Gastroesophageal sphincter (tissue), 3 donors: ENCODE data around the gene APOD.
"Not testable (repeated sequence)": the region's sequence is repeated elsewhere in the genome, so short reads cannot be mapped to it uniquely, and the experiment has no call there.

ENCODE experiments used
- CTCF ChIP-seq, 4 experiments: fragments of 200-600 bp in 2 of 4; fragments of 450-650 bp in 2 of 4; sonication (generic) in 1 of 4; IDR thresholded peaks; one replicate each; pipeline ENCODE4 v1.5.1; 2017 to 2019; ENCODE audit warnings: antibody characterized with exemption in 4 of 4, mild to moderate bottlenecking in 2 of 4, moderate library complexity in 2 of 4
- EP300 ChIP-seq: sonication (generic); formaldehyde crosslinking; IDR thresholded peaks from one replicate; pipeline ENCODE4 v1.6.1; 2017; ENCODE audit warnings: antibody characterized with exemption, mild to moderate bottlenecking
- POLR2A ChIP-seq, 2 donors: fragments of 450-650 bp; IDR thresholded peaks; one replicate each; pipeline ENCODE4 v1.6.1; 2017; ENCODE audit warnings: antibody characterized with exemption in 2 of 2, mild to moderate bottlenecking in 2 of 2, moderate library complexity in 1 of 2

GRCh38 chr3:195589796-195590195 is 6.1 kb upstream of the APOD start:
- TF ChIP-seq POLR2A (IDR thresholded peaks at IDR 0.05); CTCF (IDR thresholded peaks at IDR 0.05); EP300: not testable (repeated sequence)
